Ecto neural progenitor cell (in vitro differentiated cells): Measurements from ENCODE around the gene H6PD.

Source experiments
- DNase-seq: peaks from one replicate; pipeline ENCODE4 v3.0.0-alpha.2; 2018; ENCODE audit warnings: low spot score

Gene H6PD

GRCh38 chr1:9207715-9208114, 26.9 kb upstream of the H6PD start:
- no peak for DNase-seq

- DNase-seq = no peak
Measured at GRCh38 chr1:9211291-9211811, 23.2 kb upstream of the H6PD start.

GRCh38 chr1:9212735-9213134, 21.8 kb upstream of the H6PD start:
- DNase-seq = no peak

- no peak for DNase-seq
Measured at GRCh38 chr1:9213956-9214355, 20.6 kb upstream of the H6PD start.

- DNase-seq = no peak
Measured at GRCh38 chr1:9218917-9219316, 15.7 kb upstream of the H6PD start.

GRCh38 chr1:9222846-9223625, 11.5 kb upstream of the H6PD start:
- DNase-seq = no peak

- DNase-seq = no peak
Measured at GRCh38 chr1:9224664-9225410, 9.7 kb upstream of the H6PD start.

- no peak for DNase-seq
Measured at GRCh38 chr1:9225411-9225785, 9.2 kb upstream of the H6PD start.

- DNase-seq = no peak
Measured at GRCh38 chr1:9228609-9229008, 6.0 kb upstream of the H6PD start.

- no peak for DNase-seq
Measured at GRCh38 chr1:9229549-9229948, 5.0 kb upstream of the H6PD start.

- DNase-seq = no peak
Measured at GRCh38 chr1:9230869-9231533, 3.6 kb upstream of the H6PD start.

GRCh38 chr1:9231648-9232332, 2.8 kb upstream of the H6PD start:
- DNase-seq = no peak

GRCh38 chr1:9233241-9233941, 1.2 kb upstream of the H6PD start:
- no peak for DNase-seq

GRCh38 chr1:9233942-9234222, 692 bp upstream of the H6PD start:
- DNase-seq = no peak

GRCh38 chr1:9235096-9235459, 504 bp downstream of the H6PD start:
- no peak for DNase-seq

GRCh38 chr1:9235560-9235959, 986 bp downstream of the H6PD start:
- DNase-seq = no peak

GRCh38 chr1:9238134-9238533, 3.6 kb downstream of the H6PD start:
- DNase-seq = no peak

- no peak for DNase-seq
Measured at GRCh38 chr1:9238550-9238949, 4.0 kb downstream of the H6PD start.

GRCh38 chr1:9239622-9240401, 5.2 kb downstream of the H6PD start:
- no peak for DNase-seq

- DNase-seq = no peak
Measured at GRCh38 chr1:9240914-9241820, 6.6 kb downstream of the H6PD start.
